Upper lobe of left lung (tissue), 6 donors: ENCODE measurements around the gene KLF7. TPM values are rescaled to one million over a fixed set of nuclear protein-coding genes. Genes with fewer than 3 reads are reported as not detected.

Experiments used
- ATAC-seq, 2 donors: fragments of 200-7000 bp; cut with Tn5 transposase; one replicate each; pipeline ENCODE4 v1.9.1; 2022; ENCODE audit warnings: mild to moderate bottlenecking in 2 of 2, moderate library complexity in 2 of 2; ENCODE audit not compliant: low FRiP score in 2 of 2
- DNase-seq, 2 donors: peaks; one replicate each; pipeline ENCODE4 v3.0.0-alpha.2; 2019 to 2020
- H3K27ac ChIP-seq, 4 donors: fragments of 200-600 bp; sonication (generic); one replicate each; pipeline ENCODE4 v1.5.1; 2016 to 2019
- H3K27me3 ChIP-seq, 4 donors: fragments of 200-600 bp; sonication (generic); one replicate each; pipeline ENCODE4 v1.5.1; 2017 to 2019
- H3K36me3 ChIP-seq, 4 donors: fragments of 200-600 bp; sonication (generic); one replicate each; pipeline ENCODE4 v1.5.1; 2016 to 2019
- H3K4me1 ChIP-seq, 4 donors: fragments of 200-600 bp; sonication (generic); one replicate each; pipeline ENCODE4 v1.5.1; 2018 to 2019
- H3K4me3 ChIP-seq, 4 donors: fragments of 200-600 bp; sonication (generic); one replicate each; pipeline ENCODE4 v1.5.1; 2017 to 2019; ENCODE audit warnings: mild to moderate bottlenecking in 2 of 4, moderate library complexity in 1 of 4
- H3K9me3 ChIP-seq, 4 donors: fragments of 200-600 bp; sonication (generic); one replicate each; pipeline ENCODE4 v1.5.1; 2018 to 2019
- EP300 ChIP-seq, 4 donors: sonication (generic); formaldehyde crosslinking; IDR thresholded peaks; one replicate each; pipeline ENCODE4 v1.5.1; 2017; ENCODE audit warnings: antibody characterized with exemption in 4 of 4, control low read depth in 2 of 4
- POLR2A ChIP-seq, 4 donors: fragments of 450-650 bp; IDR thresholded peaks; one replicate each; pipeline ENCODE4 v1.5.1; 2016 to 2017; ENCODE audit warnings: antibody characterized with exemption in 4 of 4, mild to moderate bottlenecking in 2 of 4
- POLR2AphosphoS5 ChIP-seq, 2 donors: sonication (generic); formaldehyde crosslinking; IDR thresholded peaks; one replicate each; pipeline ENCODE4 v1.5.1; 2017; ENCODE audit warnings: antibody characterized with exemption in 2 of 2
- WGBS, 2 donors: methylation state at CpG; one replicate each; pipeline ENCODE4 v1.1.5; 2017 to 2018; 5-methylcytosine and 5-hydroxymethylcytosine counted together
- total RNA-seq, 6 donors: library from RNA; depleted of rRNA in 4 of 6; stranded (reverse); fragments of >200 nt in 4 of 6; gene quantifications; one replicate each; pipeline versions ENCODE4 v1.1.0 to v1.2.1, GENCODE V29; 2016 to 2021
- TF ChIP-seq, protein P1 (sequence below), 6 experiments: fragments of 450-650 bp in 4 of 6; fragments of 200-600 bp in 2 of 6; sonication (generic) in 2 of 6; IDR thresholded peaks; one replicate each; pipeline ENCODE4 v1.5.1; 2016 to 2019; ENCODE audit warnings: antibody characterized with exemption in 6 of 6
- donor health status: DM: no; HTN: no; CAD: no; lungs with moderate emphysema.
- donor health status: DM: no; HTN: yes; CAD: no; lungs with severe emphysema.

Gene KLF7
- total RNA-seq, 6 donors from 2014 or later: 15.4 to 50.5 (median 22.4) TPM

- H3K36me3 ChIP-seq: no peaks in the 10 kb centered on the region
- peak overlapping the region in 1 of 4 donors; percentile 66 for H3K4me3 ChIP-seq
- H3K4me1 ChIP-seq: peaks cover 54 to 67% (median 61%) of the 10 kb centered on the region in 4 donors
- H3K27me3 ChIP-seq: no peaks in the 10 kb centered on the region
- DNase-seq (no peak), ATAC-seq (no peak)
- WGBS, 2 donors: 56 to 65% methylated on average over 7 of the region's 7 CpGs
- H3K27ac ChIP-seq: peak overlapping the region; percentile 100
- no peaks in the 10 kb centered on the region for H3K9me3 ChIP-seq
- TF ChIP-seq EP300 (IDR thresholded peaks at IDR 0.05) (no peak), POLR2A (IDR thresholded peaks at IDR 0.05) (no peak), POLR2AphosphoS5 (IDR thresholded peaks at IDR 0.05) (no peak)
- TF ChIP-seq, protein P1, sequence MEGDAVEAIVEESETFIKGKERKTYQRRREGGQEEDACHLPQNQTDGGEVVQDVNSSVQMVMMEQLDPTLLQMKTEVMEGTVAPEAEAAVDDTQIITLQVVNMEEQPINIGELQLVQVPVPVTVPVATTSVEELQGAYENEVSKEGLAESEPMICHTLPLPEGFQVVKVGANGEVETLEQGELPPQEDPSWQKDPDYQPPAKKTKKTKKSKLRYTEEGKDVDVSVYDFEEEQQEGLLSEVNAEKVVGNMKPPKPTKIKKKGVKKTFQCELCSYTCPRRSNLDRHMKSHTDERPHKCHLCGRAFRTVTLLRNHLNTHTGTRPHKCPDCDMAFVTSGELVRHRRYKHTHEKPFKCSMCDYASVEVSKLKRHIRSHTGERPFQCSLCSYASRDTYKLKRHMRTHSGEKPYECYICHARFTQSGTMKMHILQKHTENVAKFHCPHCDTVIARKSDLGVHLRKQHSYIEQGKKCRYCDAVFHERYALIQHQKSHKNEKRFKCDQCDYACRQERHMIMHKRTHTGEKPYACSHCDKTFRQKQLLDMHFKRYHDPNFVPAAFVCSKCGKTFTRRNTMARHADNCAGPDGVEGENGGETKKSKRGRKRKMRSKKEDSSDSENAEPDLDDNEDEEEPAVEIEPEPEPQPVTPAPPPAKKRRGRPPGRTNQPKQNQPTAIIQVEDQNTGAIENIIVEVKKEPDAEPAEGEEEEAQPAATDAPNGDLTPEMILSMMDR (IDR thresholded peaks at IDR 0.05): no peak
Observed at GRCh38 chr2:207161247-207162123, 4.3 kb downstream of the KLF7 start.

DNA sequence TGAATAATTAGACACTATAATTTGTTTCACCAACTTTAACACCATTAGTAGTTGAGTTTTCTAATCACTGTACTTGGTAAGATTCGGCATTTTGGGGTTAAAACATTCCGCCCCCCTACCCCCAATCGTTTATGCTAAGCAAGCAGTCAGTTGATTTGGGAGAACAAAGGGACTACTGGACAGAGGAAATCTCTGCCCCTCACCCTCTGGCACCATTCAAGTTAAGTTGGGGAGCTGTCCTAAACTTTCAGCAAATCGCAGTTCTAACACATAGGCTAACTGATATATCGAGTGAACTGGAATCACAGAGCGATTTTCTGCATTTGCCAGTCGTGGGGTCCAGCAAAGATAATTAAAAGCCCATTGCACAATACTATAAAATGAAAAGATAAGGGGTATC, 5.6 kb downstream of the KLF7 start:
- H3K27me3 ChIP-seq: no peaks in the 10 kb centered on the region
- H3K27ac ChIP-seq: peak overlapping the region in 1 of 4 donors; percentile 100
- TF ChIP-seq POLR2AphosphoS5 (IDR thresholded peaks at IDR 0.05) (no peak), POLR2A (IDR thresholded peaks at IDR 0.05) (no peak), EP300 (IDR thresholded peaks at IDR 0.05) (no peak)
- TF ChIP-seq, protein P1 (IDR thresholded peaks at IDR 0.05): no peak
- no peaks in the 10 kb centered on the region for H3K9me3 ChIP-seq
- DNase-seq (no peak), ATAC-seq (no peak)
- H3K4me3 ChIP-seq: no peak overlapping the region
- WGBS, 2 donors: 58 to 66% methylated on average over 7 of the region's 7 CpGs
- peaks cover 64 to 80% (median 75%) of the 10 kb centered on the region in 4 donors for H3K4me1 ChIP-seq
- H3K36me3 ChIP-seq: no peaks in the 10 kb centered on the region

GRCh38 chr2:207159002-207159401, 6.7 kb downstream of the KLF7 start:
- DNase-seq: no peak
- TF ChIP-seq POLR2A (IDR thresholded peaks at IDR 0.05) (no peak), POLR2AphosphoS5 (IDR thresholded peaks at IDR 0.05) (no peak), EP300 (IDR thresholded peaks at IDR 0.05) (no peak)
- TF ChIP-seq, protein P1 (IDR thresholded peaks at IDR 0.05): no peak
- Histone ChIP-seq H3K27ac (peak overlapping the region in 2 of 4 donors; percentile 14 to 73), H3K4me1 (peaks cover 72 to 91% (median 86%) of the 10 kb centered on the region in 4 donors), H3K4me3 (no peak overlapping the region), H3K27me3 (no peaks in the 10 kb centered on the region), H3K36me3 (no peaks in the 10 kb centered on the region), H3K9me3 (no peaks in the 10 kb centered on the region)
- WGBS, 2 donors: 77 to 78% methylated on average over 4 of the region's 4 CpGs
- ATAC-seq: no peak

DNA sequence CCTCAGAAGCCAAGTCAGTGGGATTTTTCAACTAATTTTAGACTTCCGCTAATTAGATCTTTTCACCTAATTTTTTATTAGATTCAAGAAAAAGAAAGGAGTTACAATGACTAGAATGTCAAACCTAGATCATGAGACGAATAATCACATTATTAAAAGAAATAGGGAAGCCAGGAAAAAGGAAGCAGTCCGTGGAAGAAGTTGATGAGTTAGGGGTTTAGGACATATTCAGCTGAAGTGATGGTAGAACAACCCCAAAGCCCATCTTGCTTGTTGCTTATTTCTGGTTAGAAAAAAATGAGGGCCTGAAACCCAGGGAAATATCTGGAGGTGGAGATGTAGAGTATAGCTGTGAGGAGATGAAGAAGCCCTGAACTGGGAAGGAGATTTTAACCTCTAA, 8.0 kb downstream of the KLF7 start:
- H3K27ac ChIP-seq: peak overlapping the region; percentile 37 to 73 (median 59)
- no peak for TF ChIP-seq POLR2AphosphoS5 (IDR thresholded peaks at IDR 0.05)
- no peak for TF ChIP-seq POLR2A (IDR thresholded peaks at IDR 0.05)
- TF ChIP-seq, protein P1 (IDR thresholded peaks at IDR 0.05): no peak
- TF ChIP-seq EP300 (IDR thresholded peaks at IDR 0.05): no peak
- no peaks in the 10 kb centered on the region for H3K27me3 ChIP-seq
- no peak for ATAC-seq
- no peak overlapping the region for H3K4me3 ChIP-seq
- no peaks in the 10 kb centered on the region for H3K36me3 ChIP-seq
- WGBS, 2 donors: 58 to 79% methylated on average over 3 of the region's 3 CpGs
- DNase-seq: no peak
- H3K4me1 ChIP-seq: peaks cover 76 to 95% (median 90%) of the 10 kb centered on the region in 4 donors
- H3K9me3 ChIP-seq: no peaks in the 10 kb centered on the region
